Measurements from ENCODE around the gene CELSR1.

GRCh38 chr22:46408568-46409506 is 128.6 kb downstream of the CELSR1 start:
- TF ChIP-seq POLR2A (IDR thresholded peaks at IDR 0.05; ENCODE audit: low read length) (no peak), GATA1 (IDR thresholded peaks at IDR 0.05; ENCODE audit: low read depth, low read length) (no peak)

All from erythroblast (primary cell).